GM12878 (cell line): ENCODE results near the gene CEP120.

Source experiments
- BMI1 ChIP-seq: fragments of 450-650 bp; IDR thresholded peaks from 2 replicates; pipeline ENCODE4 v1.6.1; 2016; ENCODE audit warnings: mild to moderate bottlenecking, moderate library complexity, borderline replicate concordance
- CBX5 ChIP-seq: sonication (generic); IDR thresholded peaks from 2 replicates; pipeline ENCODE4 v1.6.1; 2016; ENCODE audit warnings: low read depth, moderate library complexity, mild to moderate bottlenecking, inconsistent platforms
- MEF2A ChIP-seq: IDR thresholded peaks from 2 replicates; pipeline ENCODE4 v1.6.1; 2011; ENCODE audit warnings: low read depth, mild to moderate bottlenecking, low read length, moderate library complexity; ENCODE audit not compliant: insufficient read depth
- POLR2AphosphoS5 ChIP-seq: IDR thresholded peaks from 2 replicates; pipeline ENCODE4 v1.6.1; 2011; ENCODE audit warnings: mild to moderate bottlenecking, low read length, inconsistent platforms
- SUPT20H ChIP-seq: IDR thresholded peaks from 2 replicates; pipeline ENCODE4 v1.6.1; 2011; ENCODE audit warnings: low read depth, mild to moderate bottlenecking, low read length, moderate library complexity, borderline replicate concordance; ENCODE audit not compliant: control insufficient read depth
- TCF3 ChIP-seq: IDR thresholded peaks from 2 replicates; pipeline ENCODE4 v1.6.1; 2012; ENCODE audit warnings: low read depth, mild to moderate bottlenecking, low read length, borderline replicate concordance; ENCODE audit not compliant: insufficient read depth
- TF ChIP-seq, protein P1 (sequence below), 3 experiments: IDR thresholded peaks in 2 of 3; conservative IDR thresholded peaks in 1 of 3; 2 replicates each; pipeline ENCODE4 v1.5.1; 2011; ENCODE audit warnings: low read depth in 3 of 3, low read length in 3 of 3, mild to moderate bottlenecking in 3 of 3, control low read depth in 2 of 3, moderate library complexity in 2 of 3, inconsistent platforms in 1 of 3, mixed read lengths in 1 of 3; ENCODE audit not compliant: control insufficient read depth in 2 of 3, insufficient read depth in 1 of 3; ENCODE audit errors: extremely low read depth in 1 of 3
- TF ChIP-seq, protein P2 (sequence below): fragments of 450-650 bp; IDR thresholded peaks from 2 replicates; pipeline ENCODE4 v1.6.1; 2016; ENCODE audit warnings: mild to moderate bottlenecking

DNA sequence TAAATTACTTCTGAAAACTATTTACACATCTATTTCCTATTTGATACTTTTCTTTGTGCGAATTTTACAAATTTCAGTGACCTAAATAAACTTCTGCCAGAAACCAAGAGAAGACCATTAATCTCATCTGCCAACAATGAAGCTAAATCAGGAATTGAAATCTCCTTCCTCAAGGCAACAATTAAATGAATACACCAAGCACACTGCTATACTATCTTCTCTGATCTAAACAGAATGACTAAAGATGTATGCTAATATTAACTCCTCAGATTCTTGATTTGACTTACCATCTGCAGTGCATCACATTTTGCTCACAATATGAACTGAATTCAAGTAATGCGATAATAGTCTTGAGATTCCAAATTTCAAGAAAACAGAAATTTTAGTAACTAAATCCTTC, 82.3 kb downstream of the CEP120 start:
- TF ChIP-seq TCF3, result no peak
- no peak for TF ChIP-seq POLR2AphosphoS5
- no peak for TF ChIP-seq MEF2A
- TF ChIP-seq, protein P1, sequence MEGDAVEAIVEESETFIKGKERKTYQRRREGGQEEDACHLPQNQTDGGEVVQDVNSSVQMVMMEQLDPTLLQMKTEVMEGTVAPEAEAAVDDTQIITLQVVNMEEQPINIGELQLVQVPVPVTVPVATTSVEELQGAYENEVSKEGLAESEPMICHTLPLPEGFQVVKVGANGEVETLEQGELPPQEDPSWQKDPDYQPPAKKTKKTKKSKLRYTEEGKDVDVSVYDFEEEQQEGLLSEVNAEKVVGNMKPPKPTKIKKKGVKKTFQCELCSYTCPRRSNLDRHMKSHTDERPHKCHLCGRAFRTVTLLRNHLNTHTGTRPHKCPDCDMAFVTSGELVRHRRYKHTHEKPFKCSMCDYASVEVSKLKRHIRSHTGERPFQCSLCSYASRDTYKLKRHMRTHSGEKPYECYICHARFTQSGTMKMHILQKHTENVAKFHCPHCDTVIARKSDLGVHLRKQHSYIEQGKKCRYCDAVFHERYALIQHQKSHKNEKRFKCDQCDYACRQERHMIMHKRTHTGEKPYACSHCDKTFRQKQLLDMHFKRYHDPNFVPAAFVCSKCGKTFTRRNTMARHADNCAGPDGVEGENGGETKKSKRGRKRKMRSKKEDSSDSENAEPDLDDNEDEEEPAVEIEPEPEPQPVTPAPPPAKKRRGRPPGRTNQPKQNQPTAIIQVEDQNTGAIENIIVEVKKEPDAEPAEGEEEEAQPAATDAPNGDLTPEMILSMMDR (IDR thresholded peaks at IDR 0.05 in 2 of 3, conservative IDR thresholded peaks at IDR 0.05 in 1 of 3; ENCODE audit: control insufficient read depth in 2 of 3, extremely low read depth in 1 of 3, insufficient read depth in 1 of 3, low read depth in 3 of 3, low read length in 3 of 3), result no peak
- TF ChIP-seq BMI1, result no peak
- TF ChIP-seq SUPT20H, result no peak
- no peak for TF ChIP-seq CBX5
- TF ChIP-seq, protein P2, sequence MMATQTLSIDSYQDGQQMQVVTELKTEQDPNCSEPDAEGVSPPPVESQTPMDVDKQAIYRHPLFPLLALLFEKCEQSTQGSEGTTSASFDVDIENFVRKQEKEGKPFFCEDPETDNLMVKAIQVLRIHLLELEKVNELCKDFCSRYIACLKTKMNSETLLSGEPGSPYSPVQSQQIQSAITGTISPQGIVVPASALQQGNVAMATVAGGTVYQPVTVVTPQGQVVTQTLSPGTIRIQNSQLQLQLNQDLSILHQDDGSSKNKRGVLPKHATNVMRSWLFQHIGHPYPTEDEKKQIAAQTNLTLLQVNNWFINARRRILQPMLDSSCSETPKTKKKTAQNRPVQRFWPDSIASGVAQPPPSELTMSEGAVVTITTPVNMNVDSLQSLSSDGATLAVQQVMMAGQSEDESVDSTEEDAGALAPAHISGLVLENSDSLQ, result no peak
